Measurements from ENCODE around the gene CTDP1.

CTDP1 gene

GRCh38 chr18:79796531-79797405 lies 117.2 kb downstream of the CTDP1 start:
- DNase-seq (ENCODE audit: low read depth in 2 of 2): no peak

DNA sequence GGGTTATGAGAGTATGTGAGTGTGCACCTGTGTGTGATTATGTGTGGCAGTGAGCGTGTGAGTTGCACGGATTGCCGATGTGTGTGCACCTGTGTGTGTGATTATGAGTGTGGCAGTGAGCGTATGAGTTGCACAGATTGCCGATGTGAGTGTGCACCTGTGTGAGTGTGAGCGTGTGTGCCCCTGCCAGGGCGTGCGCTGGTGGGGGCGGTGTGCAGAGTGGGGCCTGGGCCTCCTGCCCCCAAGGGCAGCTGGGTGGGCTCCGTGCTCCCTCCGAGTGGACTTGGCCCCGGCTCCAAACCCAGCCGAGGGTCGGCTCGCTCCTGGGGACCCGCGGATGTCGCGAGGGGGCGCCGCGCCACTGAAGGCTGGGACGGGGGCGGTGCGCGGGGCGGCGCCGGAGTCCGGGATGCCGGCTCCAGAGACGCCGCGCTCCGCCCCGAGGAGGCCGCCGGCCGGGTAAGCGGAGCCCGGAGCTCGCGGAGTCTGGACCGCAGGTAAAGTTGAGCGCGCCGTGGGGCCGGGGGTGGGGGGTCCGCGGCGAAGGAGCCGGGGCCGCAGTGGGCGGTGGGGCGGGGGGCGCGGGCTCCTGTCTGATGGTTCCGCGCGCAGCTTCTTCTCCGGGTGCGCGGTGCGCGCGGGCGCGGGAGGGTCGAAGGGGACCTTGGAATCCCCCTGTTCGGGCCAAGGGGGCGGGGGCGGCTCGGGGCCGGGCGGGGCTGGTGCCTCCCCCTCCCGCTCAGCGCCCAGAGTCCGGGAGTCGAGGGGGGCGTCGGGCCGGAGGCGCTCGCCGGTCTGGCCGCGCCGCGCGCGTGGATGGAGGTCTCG lies 118.1 kb downstream of the CTDP1 start, which contains the start of gene KCNG2:
KCNG2 (plus strand) TSS at position 421 of the 828 bp plus-strand sequence. CDS start 65,730 bp downstream, outside the sequence.
- no peak for DNase-seq (ENCODE audit: low read depth in 2 of 2)

GRCh38 chr18:79798346-79798998 lies 118.9 kb downstream of the CTDP1 start:
- DNase-seq (ENCODE audit: low read depth in 2 of 2): no peak

DNA sequence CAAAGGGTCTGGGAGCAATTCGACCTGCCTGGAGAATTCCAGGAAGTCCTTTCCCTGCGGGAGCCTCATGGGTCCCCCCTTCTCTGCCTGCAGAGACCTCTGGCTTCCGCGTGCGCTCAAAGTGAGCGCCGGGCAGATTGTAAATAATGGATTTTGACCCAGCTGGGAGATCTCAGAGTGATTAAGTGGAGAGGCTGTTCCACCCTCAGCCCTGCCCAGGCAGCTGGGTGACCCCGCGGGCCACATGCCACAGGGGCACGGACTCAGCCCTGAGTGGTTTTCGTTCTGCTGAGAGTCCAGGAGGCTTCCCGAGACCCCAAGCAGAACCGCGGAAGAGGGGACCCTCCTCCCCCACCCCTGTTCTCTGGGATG lies 119.4 kb downstream of the CTDP1 start:
- DNase-seq (ENCODE audit: low read depth in 2 of 2): no peak

DNA sequence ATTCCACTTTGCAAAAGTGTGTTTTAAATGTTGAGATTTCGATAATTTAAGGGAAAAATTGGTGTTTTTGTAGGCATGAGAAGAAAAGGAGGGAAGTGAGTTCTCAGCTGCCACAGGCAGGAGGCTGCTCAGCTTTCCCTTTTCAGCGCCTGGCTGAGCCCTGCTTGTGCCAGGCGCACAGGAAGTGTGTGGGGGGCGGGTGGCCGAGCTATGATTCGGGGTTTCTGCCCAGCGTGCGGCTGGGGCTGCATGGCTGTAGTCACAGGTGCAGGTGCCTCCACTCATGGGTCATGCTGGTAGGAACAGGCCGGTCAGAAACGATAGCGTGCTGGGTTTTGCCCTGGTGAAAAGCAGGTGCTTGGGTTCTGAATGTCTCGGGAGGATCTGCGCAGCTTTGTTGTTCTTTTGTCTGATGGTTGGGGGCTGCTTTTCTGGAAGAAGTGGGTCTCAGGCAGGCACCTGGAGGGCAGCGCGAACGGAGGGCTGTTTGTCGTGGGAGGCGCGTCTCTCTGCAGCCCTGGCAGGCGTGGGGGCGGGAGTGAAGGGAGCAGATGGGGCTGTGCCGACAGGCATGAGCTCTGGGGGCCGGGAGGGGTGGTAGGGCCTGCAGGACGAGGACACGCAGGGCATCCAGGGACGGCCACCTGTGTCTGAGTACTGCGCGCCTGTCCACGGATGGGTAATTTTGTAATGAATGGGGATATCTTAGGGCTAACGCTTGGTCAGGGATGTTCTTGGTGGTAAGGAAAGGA lies 120.2 kb downstream of the CTDP1 start:
- DNase-seq (ENCODE audit: low read depth in 2 of 2): no peak

GRCh38 chr18:79800371-79801180 lies 121.0 kb downstream of the CTDP1 start:
- no peak for DNase-seq (ENCODE audit: low read depth in 2 of 2)

DNA sequence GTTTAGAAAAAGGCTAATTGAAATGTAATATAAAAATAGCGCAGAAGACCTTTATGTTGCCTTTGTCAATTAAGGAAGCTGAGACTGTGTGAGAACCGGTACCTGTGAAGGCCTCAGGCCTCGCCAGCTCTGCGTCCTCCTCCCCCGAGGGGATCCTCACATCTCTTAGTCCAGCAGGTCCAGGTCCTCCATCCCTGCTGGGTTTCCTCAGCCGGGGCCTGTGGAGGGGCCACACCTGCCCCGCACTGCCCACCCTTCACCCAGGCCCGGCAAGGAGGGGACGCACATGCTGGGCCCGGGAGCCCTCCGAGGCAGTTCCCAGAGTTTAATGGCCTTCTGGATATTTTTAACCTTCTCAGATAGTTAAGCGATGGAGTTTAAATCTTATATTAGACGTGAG lies 121.6 kb downstream of the CTDP1 start:
- DNase-seq (ENCODE audit: low read depth in 2 of 2): no peak

DNA sequence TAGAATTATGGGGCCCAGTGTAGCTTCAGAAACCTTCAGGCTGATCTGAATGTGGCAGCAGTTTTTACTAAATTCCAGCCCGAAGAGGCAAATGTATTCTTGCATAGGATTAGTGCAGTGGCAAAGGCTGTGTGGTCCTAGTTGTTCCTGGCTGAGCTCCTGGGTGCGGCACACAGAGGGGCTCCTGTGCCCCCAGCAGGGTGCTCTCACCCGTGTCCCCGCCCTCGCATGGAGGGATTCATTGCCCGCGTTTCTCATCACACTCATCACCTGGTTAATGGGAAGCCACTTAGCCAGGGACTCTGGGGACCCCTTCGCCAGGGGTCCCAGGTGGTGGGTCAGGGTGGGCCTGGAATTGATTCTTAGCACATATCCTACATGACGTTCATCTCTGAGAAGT lies 122.0 kb downstream of the CTDP1 start:
- no peak for DNase-seq (ENCODE audit: low read depth in 2 of 2)

- no peak for DNase-seq (ENCODE audit: low read depth in 2 of 2)
Measured at GRCh38 chr18:79802298-79802697, 122.7 kb downstream of the CTDP1 start.

DNA sequence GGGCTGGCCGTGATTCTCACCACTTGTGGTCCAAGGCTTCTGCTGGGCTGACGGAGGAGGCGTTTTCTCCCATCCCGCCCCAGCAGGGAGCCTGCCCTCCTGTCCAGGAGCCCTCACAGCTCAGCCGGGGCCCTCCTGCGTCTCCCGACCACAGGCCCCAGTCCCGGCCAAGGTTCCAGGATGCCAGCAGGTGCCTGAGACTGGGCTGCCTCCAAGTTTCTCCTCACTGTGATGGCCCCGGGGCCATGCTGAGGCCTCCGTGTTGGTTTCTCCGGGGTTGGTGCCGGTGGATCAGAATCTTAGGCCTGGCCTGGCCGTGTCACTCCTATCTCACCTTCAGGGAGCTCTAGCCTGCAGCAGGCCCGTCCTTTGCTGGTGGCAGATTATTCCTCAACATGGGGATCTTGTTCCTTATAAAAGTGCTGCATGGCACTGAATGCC lies 124.0 kb downstream of the CTDP1 start:
- no peak for DNase-seq (ENCODE audit: low read depth in 2 of 2)

All from fibroblast of skin of left biceps (primary cell).